ENCODE results near the gene GPS1.

- TF ChIP-seq POLR2AphosphoS5 (IDR thresholded peaks at IDR 0.05): no peak
- TF ChIP-seq CTCF (IDR thresholded peaks at IDR 0.05): no peak
- no peak for TF ChIP-seq EP300 (IDR thresholded peaks at IDR 0.05)
Observed at GRCh38 chr17:82028966-82029365, 22.7 kb upstream of the GPS1 start.
